ENCODE data around the gene PFKM.

- TF ChIP-seq CTCF (conservative IDR thresholded peaks at IDR 0.05; ENCODE audit: low read depth, low read length), result peak; percentile 75
- no peak for TF ChIP-seq MXI1 (IDR thresholded peaks at IDR 0.05; ENCODE audit: borderline replicate concordance, low read depth, low read length)
- peak; percentile 68 for TF ChIP-seq RAD21 (IDR thresholded peaks at IDR 0.05; ENCODE audit: low read length)
- TF ChIP-seq POLR2A (IDR thresholded peaks at IDR 0.05; ENCODE audit: low read depth, low read length), result no peak
- TF ChIP-seq CHD1 (IDR thresholded peaks at IDR 0.05; ENCODE audit: low read depth, low read length), result no peak
- no peak for TF ChIP-seq ELK1 (IDR thresholded peaks at IDR 0.05; ENCODE audit: borderline replicate concordance, low read depth, low read length)
- TF ChIP-seq CEBPB (IDR thresholded peaks at IDR 0.05; ENCODE audit: low read depth, low read length), result no peak
- no peak for TF ChIP-seq BHLHE40 (IDR thresholded peaks at IDR 0.05; ENCODE audit: low read depth, low read length)
Measured at GRCh38 chr12:48189331-48190125, 70.4 kb downstream of the PFKM start.
